ENCODE measurements around the gene PER2. TPM values are rescaled to one million over a fixed set of nuclear protein-coding genes. Genes with fewer than 3 reads are reported as not detected.
"Not testable (repeated sequence)": the region's sequence is repeated elsewhere in the genome, so short reads cannot be mapped to it uniquely, and the experiment has no call there.

The PER2 gene, protein sequence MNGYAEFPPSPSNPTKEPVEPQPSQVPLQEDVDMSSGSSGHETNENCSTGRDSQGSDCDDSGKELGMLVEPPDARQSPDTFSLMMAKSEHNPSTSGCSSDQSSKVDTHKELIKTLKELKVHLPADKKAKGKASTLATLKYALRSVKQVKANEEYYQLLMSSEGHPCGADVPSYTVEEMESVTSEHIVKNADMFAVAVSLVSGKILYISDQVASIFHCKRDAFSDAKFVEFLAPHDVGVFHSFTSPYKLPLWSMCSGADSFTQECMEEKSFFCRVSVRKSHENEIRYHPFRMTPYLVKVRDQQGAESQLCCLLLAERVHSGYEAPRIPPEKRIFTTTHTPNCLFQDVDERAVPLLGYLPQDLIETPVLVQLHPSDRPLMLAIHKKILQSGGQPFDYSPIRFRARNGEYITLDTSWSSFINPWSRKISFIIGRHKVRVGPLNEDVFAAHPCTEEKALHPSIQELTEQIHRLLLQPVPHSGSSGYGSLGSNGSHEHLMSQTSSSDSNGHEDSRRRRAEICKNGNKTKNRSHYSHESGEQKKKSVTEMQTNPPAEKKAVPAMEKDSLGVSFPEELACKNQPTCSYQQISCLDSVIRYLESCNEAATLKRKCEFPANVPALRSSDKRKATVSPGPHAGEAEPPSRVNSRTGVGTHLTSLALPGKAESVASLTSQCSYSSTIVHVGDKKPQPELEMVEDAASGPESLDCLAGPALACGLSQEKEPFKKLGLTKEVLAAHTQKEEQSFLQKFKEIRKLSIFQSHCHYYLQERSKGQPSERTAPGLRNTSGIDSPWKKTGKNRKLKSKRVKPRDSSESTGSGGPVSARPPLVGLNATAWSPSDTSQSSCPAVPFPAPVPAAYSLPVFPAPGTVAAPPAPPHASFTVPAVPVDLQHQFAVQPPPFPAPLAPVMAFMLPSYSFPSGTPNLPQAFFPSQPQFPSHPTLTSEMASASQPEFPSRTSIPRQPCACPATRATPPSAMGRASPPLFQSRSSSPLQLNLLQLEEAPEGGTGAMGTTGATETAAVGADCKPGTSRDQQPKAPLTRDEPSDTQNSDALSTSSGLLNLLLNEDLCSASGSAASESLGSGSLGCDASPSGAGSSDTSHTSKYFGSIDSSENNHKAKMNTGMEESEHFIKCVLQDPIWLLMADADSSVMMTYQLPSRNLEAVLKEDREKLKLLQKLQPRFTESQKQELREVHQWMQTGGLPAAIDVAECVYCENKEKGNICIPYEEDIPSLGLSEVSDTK (N-terminal part only)
- total RNA-seq = 10 to 100 TPM; 15.6 to 65.2 (median 38.2) TPM

DNA sequence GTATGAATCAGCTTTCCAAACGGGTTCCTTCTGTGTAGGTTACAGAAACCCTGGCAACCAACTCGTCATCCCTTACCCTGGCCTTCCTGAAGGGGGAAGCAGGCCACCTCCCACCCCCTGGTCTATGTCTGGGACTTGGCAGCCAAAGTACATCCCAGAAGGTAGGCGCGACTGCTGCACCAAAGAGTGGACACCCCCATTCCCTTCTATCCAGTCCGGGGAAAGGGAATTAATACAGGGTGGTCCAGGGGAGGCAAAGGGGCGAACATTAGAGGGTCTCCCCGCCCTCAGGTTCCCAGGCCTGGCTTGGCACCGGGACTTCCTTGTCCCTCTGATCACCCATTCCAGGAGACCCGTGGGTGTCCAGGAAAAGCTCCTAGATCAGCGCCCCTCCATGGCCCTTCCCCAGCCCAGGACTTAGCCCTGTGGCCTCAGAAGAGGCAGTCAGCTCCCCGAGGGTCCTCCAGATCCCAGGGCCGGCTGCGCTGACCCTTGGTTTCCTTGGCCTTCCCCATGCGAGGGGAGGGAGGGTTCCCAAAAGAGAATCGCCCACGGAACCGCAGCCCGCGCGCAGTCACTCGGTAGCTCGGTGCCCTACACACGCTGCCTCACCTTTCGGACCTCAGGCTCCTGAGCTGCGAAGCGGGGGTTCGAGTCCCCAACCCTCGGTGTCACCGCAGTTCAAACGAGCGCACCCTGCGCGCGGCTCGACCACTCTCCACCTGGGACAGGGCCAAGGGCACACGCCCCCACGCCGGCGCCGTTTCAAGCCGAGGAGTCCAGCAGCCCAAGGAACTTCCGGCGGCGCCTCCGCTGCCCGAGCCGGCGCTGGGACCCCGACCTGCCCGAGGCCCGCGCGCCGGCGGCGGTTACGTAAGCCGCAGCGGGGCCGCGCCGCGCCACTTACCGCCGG, at the start of gene PER2:
TSS of gene PER2 (minus strand) at position 874 of the 913 bp plus-strand sequence. CDS start 10,674 bp downstream, outside the sequence.
- Histone ChIP-seq H3K27me3 (no peaks in the 10 kb centered on the region), H3K4me1 (peaks cover 6 to 55% (median 13%) of the 10 kb centered on the region in 4 donors), H3K36me3 (no peaks in the 10 kb centered on the region), H3K4me3 (peak within 1 kb of the TSS; percentile 80 to 93 (median 88)), H3K9me3 (no peaks in the 10 kb centered on the region), H3K27ac (peak within 1 kb of the TSS; percentile 89 to 99 (median 95))
- DNase-seq = peak; percentile 26 to 75 (median 69)
- no peak for TF ChIP-seq POLR2A (IDR thresholded peaks at IDR 0.05)
- TF ChIP-seq, protein P1, sequence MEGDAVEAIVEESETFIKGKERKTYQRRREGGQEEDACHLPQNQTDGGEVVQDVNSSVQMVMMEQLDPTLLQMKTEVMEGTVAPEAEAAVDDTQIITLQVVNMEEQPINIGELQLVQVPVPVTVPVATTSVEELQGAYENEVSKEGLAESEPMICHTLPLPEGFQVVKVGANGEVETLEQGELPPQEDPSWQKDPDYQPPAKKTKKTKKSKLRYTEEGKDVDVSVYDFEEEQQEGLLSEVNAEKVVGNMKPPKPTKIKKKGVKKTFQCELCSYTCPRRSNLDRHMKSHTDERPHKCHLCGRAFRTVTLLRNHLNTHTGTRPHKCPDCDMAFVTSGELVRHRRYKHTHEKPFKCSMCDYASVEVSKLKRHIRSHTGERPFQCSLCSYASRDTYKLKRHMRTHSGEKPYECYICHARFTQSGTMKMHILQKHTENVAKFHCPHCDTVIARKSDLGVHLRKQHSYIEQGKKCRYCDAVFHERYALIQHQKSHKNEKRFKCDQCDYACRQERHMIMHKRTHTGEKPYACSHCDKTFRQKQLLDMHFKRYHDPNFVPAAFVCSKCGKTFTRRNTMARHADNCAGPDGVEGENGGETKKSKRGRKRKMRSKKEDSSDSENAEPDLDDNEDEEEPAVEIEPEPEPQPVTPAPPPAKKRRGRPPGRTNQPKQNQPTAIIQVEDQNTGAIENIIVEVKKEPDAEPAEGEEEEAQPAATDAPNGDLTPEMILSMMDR (IDR thresholded peaks at IDR 0.05) = peak in 2 of 6 experiments; percentile 21 to 25

DNA sequence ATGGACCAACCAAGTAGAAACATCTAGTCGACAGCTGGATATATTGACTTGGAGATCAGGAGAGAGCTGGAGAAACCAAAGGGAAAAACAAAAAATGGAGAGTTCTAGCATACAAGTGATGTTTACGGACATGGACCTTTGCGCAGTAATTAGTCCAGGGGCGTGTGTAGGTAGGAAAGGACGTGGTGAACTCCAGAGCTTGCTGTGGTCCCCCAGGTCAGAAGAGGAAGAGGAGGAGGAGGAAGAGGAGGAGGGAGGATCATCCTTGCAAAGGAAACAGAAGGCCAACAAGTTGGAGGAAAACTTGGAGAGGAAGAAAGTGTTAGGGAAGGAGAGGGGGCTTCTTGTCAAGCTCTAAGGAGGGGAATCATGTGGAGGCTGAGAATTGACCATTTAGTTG, 49.4 kb upstream of the PER2 start:
- Histone ChIP-seq H3K27me3 (no peaks in the 10 kb centered on the region), H3K27ac (no peak overlapping the region), H3K36me3 (peaks cover 0 to 15% (median 0%) of the 10 kb centered on the region in 3 donors), H3K9me3 (no peaks in the 10 kb centered on the region), H3K4me1 (no peaks in the 10 kb centered on the region), H3K4me3 (no peak overlapping the region)
- no peak for TF ChIP-seq POLR2A (IDR thresholded peaks at IDR 0.05)
- TF ChIP-seq, protein P1 (IDR thresholded peaks at IDR 0.05) = no peak
- no peak for DNase-seq

DNA sequence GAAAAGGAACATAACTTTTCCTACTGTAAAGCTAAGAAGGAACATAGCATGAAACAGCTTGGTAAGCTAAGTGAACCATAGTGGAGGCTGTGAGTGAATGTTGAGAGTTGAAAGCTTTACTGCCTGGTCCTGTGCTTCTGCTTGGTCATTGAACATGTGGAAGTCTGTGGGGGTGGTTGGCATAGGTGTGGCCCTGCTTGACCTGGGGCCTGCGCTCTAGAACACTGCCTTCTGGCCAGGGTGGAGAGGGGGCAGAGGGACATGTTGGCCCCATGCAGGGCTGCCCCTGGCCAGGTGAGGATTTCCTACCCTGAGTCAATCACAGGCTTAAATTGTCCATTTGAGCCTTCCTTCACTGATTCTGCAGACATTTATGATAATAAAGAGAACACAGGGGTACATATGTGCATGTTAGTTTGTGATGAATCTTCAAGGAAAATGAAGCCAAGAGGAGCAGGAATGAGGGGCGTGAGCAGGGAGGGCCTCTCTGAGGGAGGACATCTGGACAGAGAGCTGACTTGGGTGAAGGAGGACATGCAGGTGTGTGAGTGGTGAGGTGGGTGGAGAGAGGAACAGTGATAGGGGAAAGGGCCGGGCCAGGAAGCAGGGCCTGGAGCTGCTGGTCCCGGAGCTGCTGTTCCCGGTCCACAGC, 48.5 kb upstream of the PER2 start:
- H3K27ac ChIP-seq = no peak overlapping the region
- H3K4me1 ChIP-seq = no peaks in the 10 kb centered on the region
- H3K9me3 ChIP-seq = no peaks in the 10 kb centered on the region
- H3K27me3 ChIP-seq = no peaks in the 10 kb centered on the region
- no peak overlapping the region for H3K4me3 ChIP-seq
- H3K36me3 ChIP-seq = peaks cover 0 to 15% (median 0%) of the 10 kb centered on the region in 3 donors
- no peak for DNase-seq
- TF ChIP-seq, protein P1 (IDR thresholded peaks at IDR 0.05) = no peak
- TF ChIP-seq POLR2A (IDR thresholded peaks at IDR 0.05) = no peak

DNA sequence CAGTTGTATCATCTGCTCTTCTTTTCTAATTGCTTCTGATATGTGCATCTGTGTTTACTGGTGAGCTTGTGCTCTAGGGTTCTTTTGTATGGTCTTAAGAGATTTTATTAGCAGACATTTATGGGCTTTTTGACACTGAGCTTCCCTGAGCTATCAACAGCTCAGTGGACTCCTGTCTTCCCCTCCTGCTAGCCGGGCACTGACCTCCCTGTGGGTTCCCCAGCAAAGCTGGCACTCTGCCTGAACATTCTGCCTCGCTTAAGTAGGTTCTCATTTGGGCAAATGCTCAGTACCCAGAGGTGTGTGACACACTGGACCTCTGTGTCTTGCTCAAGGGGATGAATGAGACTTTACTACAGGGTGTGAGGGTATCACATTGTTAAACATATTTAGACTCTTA, 47.7 kb upstream of the PER2 start:
- no peak overlapping the region for H3K4me3 ChIP-seq
- no peaks in the 10 kb centered on the region for H3K4me1 ChIP-seq
- no peaks in the 10 kb centered on the region for H3K27me3 ChIP-seq
- H3K36me3 ChIP-seq = peaks cover 0 to 15% (median 0%) of the 10 kb centered on the region in 3 donors
- H3K9me3 ChIP-seq = no peaks in the 10 kb centered on the region
- no peak overlapping the region for H3K27ac ChIP-seq
- no peak for DNase-seq
- TF ChIP-seq POLR2A (IDR thresholded peaks at IDR 0.05) = no peak
- TF ChIP-seq, protein P1 (IDR thresholded peaks at IDR 0.05) = no peak

DNA sequence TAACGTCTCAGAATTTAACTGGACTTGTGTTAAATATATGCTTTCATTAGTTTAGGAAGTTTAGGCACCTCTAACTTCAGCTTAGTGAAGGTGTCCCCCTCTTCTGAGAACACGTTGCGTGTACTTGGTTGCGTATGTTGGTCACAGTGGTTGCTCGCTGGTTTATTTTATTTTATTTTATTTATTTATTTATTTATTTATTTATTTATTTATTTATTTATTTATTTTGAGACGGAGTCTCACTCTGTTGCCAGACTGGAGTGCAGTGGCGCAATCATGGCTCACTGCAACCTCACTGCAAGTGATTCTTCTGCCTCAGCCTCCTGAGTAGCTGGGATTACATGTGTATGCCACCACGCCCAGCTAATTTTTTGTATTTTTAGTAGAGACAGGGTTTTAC, 47.2 kb upstream of the PER2 start:
- H3K27ac ChIP-seq = not testable (repeated sequence)
- peaks cover 0 to 15% (median 0%) of the 10 kb centered on the region in 3 donors for H3K36me3 ChIP-seq

More for the DNA sequence above, 47.2 kb upstream of the PER2 start:
- DNase-seq, H3K9me3 ChIP-seq, H3K4me3 ChIP-seq, H3K27me3 ChIP-seq, H3K4me1 ChIP-seq: not testable (repeated sequence)
